Choroid plexus epithelial cell (primary cell): Measurements from ENCODE around the gene SUSD1.

Source experiments
- DNase-seq: peaks from one replicate; pipeline ENCODE4 v3.0.0-alpha.2; 2010; ENCODE audit warnings: low read depth
- H3K4me3 ChIP-seq: 2 replicates; pipeline ENCODE4 v1.5.1; 2011; ENCODE audit warnings: low read depth, mild to moderate bottlenecking, control low read depth, low read length, moderate library complexity
- TF ChIP-seq, protein P1 (sequence below): conservative IDR thresholded peaks from 2 replicates; pipeline ENCODE4 v1.5.1; 2011; ENCODE audit warnings: low read depth, mild to moderate bottlenecking, control low read depth, inconsistent platforms, low read length, moderate library complexity

Gene SUSD1

DNA sequence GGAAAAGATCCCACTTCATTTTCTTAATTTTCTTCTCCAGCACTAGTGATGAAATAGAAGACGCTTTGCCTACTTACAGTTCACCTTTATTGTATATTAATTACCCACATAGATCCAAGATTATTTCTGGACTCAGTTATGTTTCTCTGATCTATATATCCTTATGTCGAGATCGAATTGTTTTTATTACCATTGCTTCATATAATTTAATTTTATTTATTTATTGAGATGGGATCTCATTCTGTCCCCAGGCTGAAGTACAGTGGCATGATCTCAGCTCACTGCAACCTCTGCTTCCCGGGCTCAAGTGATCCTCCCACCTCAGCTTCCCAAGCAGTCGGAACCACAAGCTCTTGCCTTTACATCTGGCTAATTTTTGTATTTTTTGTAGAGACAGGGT is 157.2 kb downstream of the SUSD1 start:
- H3K4me3 ChIP-seq = no peak overlapping the region
- no peak for DNase-seq
- TF ChIP-seq, protein P1, sequence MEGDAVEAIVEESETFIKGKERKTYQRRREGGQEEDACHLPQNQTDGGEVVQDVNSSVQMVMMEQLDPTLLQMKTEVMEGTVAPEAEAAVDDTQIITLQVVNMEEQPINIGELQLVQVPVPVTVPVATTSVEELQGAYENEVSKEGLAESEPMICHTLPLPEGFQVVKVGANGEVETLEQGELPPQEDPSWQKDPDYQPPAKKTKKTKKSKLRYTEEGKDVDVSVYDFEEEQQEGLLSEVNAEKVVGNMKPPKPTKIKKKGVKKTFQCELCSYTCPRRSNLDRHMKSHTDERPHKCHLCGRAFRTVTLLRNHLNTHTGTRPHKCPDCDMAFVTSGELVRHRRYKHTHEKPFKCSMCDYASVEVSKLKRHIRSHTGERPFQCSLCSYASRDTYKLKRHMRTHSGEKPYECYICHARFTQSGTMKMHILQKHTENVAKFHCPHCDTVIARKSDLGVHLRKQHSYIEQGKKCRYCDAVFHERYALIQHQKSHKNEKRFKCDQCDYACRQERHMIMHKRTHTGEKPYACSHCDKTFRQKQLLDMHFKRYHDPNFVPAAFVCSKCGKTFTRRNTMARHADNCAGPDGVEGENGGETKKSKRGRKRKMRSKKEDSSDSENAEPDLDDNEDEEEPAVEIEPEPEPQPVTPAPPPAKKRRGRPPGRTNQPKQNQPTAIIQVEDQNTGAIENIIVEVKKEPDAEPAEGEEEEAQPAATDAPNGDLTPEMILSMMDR = no peak

DNA sequence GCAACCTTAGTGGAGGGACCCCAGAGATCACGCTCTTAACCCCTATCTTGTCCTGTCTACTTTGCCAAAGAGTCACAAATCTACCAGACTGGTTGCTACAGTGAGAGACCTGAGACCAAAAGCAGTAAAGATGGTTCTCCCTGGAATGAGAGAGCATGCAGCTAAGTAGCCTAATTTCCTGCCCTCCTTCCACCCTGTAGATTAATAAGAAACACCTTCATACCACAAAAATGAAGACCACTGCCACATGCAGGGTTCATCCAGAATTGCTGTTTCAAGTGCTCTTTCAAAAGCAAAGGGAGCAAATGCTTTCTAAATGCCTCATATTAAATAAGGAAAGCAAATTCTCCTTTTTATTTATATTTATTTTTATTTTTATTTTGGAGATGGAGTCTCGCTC is 159.4 kb downstream of the SUSD1 start:
- TF ChIP-seq, protein P1 = no peak
- H3K4me3 ChIP-seq = no peak overlapping the region

DNA sequence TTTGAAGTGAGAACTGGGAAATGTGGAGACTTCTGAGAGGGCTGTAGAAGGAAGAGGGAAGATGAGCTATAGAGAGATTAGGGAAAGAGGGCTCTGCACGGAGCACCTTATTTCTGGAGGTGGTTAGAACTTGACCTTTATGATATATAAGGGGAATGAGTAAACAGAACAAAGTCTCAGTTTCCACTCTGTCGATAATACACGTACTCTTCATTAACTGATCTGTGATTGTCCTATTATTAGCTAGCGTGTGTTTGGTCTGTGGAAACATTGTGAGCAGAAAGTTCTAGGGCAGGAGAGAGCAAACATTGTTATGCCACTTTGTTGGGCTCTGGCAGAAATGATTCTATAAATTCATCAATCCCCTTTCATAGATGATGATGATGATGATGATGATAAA is 159.9 kb downstream of the SUSD1 start:
- TF ChIP-seq, protein P1 = no peak
- DNase-seq = no peak
- no peak overlapping the region for H3K4me3 ChIP-seq

More for the DNA sequence above, 159.4 kb downstream of the SUSD1 start:
- DNase-seq = no peak

DNA sequence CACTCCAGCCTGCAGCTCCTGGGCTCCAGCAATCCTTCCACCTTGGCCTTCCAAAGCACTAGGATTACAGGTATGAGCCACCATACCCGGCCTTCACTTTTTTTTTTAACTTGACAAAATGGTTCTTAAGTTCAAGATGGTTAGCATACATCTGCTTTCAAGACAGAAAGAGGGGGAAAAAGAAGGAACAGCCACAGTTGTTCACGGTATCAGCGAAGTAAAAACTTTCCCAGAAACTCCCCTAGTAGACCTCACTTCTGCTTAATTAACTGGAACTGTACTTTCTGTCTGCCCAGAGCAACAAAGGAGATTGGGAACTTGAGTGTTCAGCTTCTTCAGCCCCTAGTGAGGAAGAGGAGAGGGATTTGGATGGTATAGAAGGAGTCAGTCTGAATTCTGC is 161.8 kb downstream of the SUSD1 start:
- no peak for DNase-seq
- TF ChIP-seq, protein P1 = no peak
- H3K4me3 ChIP-seq = no peak overlapping the region

DNA sequence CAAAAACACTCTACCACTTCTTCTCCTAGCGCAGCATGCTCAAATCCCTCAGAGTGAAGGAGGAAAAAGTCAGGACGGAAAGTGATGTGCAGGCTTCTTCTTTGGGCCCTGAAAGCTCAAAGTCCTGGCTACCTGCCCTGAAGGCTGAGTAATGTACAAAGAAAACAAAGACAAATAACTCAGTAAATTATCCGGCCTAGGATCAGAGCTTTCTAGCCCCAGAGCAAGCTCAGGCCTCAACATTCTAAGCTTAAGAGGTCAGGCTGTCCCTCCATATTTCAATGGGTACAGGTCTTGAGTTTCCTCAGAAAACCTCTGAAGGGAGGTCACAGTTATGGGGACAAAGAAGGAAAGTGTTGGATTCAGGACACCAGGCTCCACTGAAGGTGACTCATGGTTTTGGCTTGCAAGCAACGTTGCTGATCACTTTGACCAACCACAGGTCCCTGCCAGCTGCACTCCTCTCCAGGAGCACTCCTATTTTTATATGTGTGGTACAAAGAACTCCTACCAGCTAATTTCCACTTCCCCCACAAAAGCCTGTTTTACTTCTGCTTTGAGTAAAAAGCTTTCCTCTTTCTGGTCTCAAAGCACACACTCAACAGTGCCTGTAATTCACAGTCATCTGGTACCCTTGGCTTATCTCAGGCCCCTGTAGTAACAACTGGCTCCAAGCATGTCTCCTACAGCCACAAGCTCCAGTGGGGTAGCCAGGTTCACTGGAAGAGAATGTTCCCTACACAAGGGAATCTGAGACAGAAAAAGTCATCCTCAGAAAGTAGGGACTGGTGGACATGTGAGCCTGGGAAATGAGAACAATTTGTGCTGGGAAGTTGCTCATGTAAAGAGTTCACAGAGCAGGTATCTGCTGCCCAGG is 162.8 kb downstream of the SUSD1 start:
- peak; percentile 94 for DNase-seq
- no peak overlapping the region for H3K4me3 ChIP-seq
- TF ChIP-seq, protein P1 = no peak

DNA sequence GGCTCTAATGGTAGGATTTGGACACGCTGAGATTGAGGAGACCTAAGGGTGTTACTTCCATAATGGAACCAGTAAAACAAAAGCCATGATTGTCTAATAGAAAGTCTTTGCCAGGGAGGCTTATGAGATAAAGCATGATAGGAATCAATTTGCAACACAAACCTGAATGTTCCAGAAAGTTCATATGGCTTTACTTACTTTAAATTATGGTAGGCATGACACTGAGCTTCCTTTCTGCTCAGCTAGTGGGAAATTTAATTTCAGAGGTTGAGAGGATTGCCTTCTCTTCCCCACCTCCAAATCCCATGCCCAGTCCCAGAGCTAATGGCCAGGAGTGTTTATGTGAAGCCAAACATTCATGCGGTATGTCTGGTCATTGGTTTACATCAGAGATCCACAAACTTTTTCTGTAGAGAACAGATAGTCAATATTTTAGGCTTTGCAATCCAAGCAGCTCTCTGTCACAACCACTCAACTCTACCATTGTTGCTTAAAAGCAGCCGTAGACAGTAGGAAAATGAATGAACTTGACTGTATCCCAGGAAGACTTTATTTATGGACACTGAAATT is 164.0 kb downstream of the SUSD1 start:
- no peak for DNase-seq
- TF ChIP-seq, protein P1 = no peak
- H3K4me3 ChIP-seq = no peak overlapping the region
